Neural crest cell (in vitro differentiated cells): ENCODE results near the gene KIAA1614. TPM values are rescaled to one million over a fixed set of nuclear protein-coding genes. Genes with fewer than 3 reads are reported as not detected.
A peak's percentile ranks its signal among the peaks of the same experiment; 100 is the strongest.

Experiments
- DNase-seq: peaks from one replicate; pipeline ENCODE4 v3.0.0; 2021; ENCODE audit warnings: low read depth, mixed read lengths, low spot score
- H3K27ac Mint-ChIP-seq: one replicate; pipeline ENCODE4 v1.8.0; 2021; ENCODE audit warnings: mild to moderate bottlenecking, mixed read lengths; ENCODE audit not compliant: unreplicated experiment
- H3K27me3 Mint-ChIP-seq: 2 replicates; pipeline ENCODE4 v1.8.0; 2021; ENCODE audit warnings: low read depth, mild to moderate bottlenecking, mixed read lengths
- H3K36me3 Mint-ChIP-seq: 2 replicates; pipeline ENCODE4 v1.8.0; 2021; ENCODE audit warnings: low read depth, mild to moderate bottlenecking, mixed read lengths
- H3K4me1 Mint-ChIP-seq: 2 replicates; pipeline ENCODE4 v1.8.0; 2021; ENCODE audit warnings: mixed read lengths
- H3K4me3 Mint-ChIP-seq: one replicate; pipeline ENCODE4 v1.8.0; 2021; ENCODE audit warnings: mild to moderate bottlenecking, mixed read lengths
- H3K9me3 Mint-ChIP-seq: 2 replicates; pipeline ENCODE4 v1.8.0; 2021; ENCODE audit warnings: mixed read lengths
- long read RNA-seq: library from polyadenylated mRNA; unstranded; transcript quantifications from one replicate; pipeline ENCODE4 v2.0.0, GENCODE V29; 2020
- total RNA-seq: library from RNA; stranded (reverse); gene quantifications from 2 replicates; pipeline ENCODE4 v1.2.1, GENCODE V29; 2021
- TF ChIP-seq, protein P1 (sequence below): fragments of 200-600 bp; sonication (generic); conservative IDR thresholded peaks from 2 replicates; pipeline ENCODE4 v1.5.0; 2021; ENCODE audit warnings: antibody characterized with exemption, mild to moderate bottlenecking

KIAA1614 gene, protein sequence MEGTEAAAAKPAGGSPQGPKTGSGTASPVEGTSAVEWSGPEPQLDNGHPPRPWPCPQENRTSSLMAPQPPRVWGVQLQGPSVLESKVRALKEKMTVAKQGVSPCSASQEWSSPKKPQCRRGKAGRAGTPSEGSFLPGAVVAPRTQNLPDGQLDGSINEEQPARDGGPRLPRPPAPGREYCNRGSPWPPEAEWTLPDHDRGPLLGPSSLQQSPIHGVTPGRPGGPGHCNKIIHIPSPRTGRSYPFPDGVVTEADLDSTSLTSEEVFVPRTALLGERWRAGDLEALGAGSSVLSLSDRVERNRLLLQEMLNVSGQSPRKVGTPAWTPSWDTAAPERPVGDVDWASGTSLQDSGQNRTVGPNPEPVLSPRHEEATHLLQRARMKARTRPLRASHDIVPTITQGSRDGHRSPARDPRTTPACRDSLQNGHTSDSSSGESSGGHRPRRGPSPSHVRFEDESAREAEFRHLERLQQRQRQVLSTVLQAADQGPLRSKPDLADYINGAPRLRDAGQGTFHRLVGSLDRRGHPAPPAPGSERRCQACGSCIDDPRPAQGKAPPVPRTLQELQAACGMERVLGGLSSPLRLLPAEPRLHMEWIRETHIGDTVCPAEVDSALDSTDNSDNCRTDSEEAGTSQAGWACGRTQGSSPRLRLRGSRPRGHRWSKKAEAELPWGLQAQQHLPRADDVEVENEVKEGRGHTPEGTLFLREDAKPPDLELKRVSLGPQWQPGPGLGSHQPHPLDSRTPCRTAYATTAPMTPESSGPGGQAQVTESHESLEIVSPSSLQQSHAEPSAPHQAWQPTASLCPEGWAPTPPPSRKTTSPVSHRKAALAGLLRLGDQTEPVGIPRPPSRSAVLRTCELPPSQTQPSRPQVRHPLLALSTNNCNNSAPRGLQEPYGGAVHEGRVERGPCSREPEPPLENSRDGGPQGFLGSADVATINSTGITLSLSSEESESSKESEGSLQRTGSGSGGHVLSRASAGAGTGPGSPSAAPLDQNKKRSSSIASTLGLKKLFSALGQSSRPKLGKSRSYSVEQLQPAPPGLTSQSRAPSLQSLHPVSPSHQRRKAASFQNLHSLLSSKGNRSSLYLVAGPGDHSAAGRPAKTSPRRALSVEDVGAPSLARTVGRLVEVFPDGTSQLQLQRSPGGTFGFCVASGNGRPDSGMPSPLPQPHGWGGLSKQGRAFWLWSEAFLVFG
- 2.1 and 3.2 TPM in 2 replicates for total RNA-seq
- long read RNA-seq = 0 reads

DNA sequence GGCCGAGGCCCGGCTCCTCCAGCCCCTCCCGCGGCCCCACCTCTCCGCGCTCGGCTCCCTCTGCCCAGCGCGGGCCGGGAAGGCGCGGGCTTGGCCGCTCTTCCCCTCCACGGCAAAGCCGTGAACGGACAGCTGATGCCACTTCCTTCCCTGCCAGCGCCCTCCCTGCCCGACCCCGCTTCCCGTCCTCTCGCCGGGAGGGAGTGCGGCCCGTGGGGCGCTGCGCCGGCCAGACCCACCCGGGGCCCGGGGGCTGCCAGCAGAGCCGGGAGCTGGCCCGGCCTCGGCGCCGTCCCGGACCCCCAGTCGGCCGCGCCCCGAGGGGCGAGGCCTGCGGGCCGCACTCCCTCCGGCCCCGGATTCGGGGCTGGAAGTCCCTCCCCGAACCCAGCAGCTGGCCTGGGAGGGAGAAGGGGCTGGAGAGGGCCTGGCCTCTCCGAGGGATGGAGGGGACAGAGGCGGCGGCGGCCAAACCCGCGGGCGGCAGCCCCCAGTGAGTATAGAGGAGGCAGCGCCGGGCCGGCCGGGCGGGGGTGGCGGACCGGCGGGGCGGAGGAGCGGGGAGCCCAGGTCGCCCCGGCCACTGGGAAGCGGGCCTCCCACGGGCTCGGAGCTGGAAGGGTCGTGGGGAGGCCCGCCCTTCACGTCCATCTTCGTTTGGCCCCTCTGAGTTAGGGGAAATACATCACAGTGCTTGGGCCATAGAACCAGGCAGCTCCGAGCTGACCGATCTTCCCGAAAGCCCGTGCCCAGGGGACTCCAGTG is at the start of gene KIAA1614:
KIAA1614 (plus strand) TSS at position 97 of the 765 bp plus-strand sequence; CDS start at position 444, 347 bp downstream.
- Mint-ChIP-seq H3K4me1 (peaks cover 38% of the 10 kb centered on the region), H3K27ac (peak within 1 kb of the TSS; percentile 43), H3K4me3 (peak within 1 kb of the TSS; percentile 88), H3K36me3 (no peaks in the 10 kb centered on the region), H3K27me3 (peaks cover 25% of the 10 kb centered on the region), H3K9me3 (no peaks in the 10 kb centered on the region)
- no peak for DNase-seq
- TF ChIP-seq, protein P1, sequence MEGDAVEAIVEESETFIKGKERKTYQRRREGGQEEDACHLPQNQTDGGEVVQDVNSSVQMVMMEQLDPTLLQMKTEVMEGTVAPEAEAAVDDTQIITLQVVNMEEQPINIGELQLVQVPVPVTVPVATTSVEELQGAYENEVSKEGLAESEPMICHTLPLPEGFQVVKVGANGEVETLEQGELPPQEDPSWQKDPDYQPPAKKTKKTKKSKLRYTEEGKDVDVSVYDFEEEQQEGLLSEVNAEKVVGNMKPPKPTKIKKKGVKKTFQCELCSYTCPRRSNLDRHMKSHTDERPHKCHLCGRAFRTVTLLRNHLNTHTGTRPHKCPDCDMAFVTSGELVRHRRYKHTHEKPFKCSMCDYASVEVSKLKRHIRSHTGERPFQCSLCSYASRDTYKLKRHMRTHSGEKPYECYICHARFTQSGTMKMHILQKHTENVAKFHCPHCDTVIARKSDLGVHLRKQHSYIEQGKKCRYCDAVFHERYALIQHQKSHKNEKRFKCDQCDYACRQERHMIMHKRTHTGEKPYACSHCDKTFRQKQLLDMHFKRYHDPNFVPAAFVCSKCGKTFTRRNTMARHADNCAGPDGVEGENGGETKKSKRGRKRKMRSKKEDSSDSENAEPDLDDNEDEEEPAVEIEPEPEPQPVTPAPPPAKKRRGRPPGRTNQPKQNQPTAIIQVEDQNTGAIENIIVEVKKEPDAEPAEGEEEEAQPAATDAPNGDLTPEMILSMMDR = no peak

DNA sequence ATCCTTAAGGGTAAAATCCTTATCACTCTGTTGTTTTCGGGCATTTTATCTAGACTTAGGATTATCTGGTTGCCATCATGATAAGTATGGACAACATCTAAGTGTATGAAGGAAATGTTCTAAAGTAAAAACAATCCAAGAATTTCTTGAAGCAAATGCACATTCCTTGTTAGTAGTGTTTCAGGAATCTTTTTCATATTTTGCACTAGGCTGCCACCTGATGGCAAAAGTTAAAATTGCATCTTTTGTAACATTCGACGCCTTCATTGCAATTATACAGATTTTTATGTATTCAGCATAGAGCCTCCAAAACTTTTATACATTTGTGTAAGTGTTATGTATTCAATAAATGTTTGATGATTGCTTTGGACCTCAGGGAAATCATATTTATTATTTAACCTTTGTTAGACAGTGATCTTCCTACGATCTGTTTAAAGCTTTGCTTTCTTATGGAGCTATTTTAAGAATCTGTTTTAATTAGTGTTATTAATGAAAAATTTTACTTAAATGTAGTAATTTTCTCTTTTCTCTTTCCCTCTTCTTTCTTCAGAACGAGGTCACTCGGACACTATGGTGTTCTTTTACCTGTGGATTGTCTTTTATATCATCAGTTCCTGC is 49.4 kb upstream of the KIAA1614 start:
- H3K27ac Mint-ChIP-seq = no peak overlapping the region
- no peaks in the 10 kb centered on the region for H3K27me3 Mint-ChIP-seq
- peak; percentile 44 for DNase-seq
- peaks cover 12% of the 10 kb centered on the region for H3K4me1 Mint-ChIP-seq
- H3K4me3 Mint-ChIP-seq = no peak overlapping the region
- TF ChIP-seq, protein P1 = peak; percentile 87
- peaks cover 7% of the 10 kb centered on the region for H3K36me3 Mint-ChIP-seq
- no peaks in the 10 kb centered on the region for H3K9me3 Mint-ChIP-seq

DNA sequence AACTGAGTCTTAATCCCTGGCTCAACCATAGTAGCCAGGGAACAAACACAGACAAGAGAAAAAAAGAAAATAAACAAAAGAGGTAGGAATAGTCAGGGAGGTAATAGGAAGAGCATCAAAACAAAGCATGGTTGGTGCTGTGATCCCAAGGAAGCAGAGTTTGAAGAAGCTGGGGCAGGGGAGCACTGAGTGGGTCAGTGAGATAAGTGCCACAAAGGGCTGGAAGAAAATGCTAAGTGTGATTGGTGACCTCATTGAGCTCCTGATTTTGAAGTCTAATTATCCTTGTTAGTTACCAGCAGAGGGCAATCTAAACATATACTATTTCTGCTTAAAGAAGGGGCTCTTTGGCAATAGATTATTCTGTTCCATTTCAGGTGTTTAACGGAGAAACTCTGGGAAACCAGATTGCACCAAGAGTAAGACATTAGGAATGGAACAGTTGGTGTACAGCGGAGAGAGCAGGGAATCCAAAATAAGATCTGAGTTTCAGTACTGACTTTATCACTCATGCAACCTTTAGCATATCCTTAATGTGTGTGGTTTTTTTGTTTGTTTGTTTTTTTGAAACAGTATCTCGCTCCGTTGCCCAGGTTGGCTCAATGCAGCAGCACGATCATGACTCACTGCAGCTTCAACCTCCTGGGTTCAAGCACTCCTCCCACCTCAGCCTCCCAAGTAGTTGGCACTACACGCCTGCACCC is 30.7 kb upstream of the KIAA1614 start:
- Mint-ChIP-seq H3K9me3 (no peaks in the 10 kb centered on the region), H3K27ac (peak overlapping the region; percentile 22), H3K4me3 (no peak overlapping the region), H3K36me3 (peaks cover 3% of the 10 kb centered on the region), H3K4me1 (peaks cover 5% of the 10 kb centered on the region), H3K27me3 (no peaks in the 10 kb centered on the region)
- no peak for DNase-seq
- TF ChIP-seq, protein P1 = peak; percentile 74

DNA sequence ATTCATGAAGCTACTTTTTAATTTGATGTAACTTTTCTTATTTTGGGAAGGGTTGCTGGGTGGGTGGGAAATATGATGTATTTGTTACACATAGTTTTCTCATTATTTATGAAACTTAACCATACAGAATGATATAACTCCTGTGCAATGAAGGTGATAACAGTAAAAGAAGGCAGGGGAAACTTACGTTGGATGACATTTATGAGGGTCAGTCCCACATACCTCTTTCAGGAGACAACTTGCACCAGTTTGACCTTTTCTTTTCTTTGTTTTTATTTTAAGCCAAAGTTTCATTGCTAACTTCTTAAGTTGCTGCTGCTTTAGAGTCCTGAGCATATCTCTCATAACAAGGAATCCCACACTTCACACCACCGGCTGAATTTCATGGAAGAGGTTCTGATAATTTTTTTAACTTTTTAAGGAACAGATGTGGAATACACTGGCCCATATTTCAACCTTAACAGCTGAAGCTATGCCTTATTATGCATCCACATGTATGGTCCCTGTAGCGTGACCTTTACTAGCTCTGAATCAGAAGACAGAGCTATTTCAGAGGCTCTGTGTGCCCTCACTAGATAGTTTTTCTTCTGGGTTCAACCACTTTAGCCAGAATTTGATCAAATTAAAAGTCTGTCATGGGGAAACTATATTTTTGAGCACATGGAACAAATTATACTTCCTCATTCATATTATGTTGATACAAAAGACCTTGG is 28.0 kb upstream of the KIAA1614 start:
- H3K36me3 Mint-ChIP-seq = peaks cover 3% of the 10 kb centered on the region

More for the DNA sequence above, 28.0 kb upstream of the KIAA1614 start:
- no peaks in the 10 kb centered on the region for H3K27me3 Mint-ChIP-seq
- H3K27ac Mint-ChIP-seq = no peak overlapping the region
- DNase-seq = no peak
- H3K4me3 Mint-ChIP-seq = no peak overlapping the region
- no peaks in the 10 kb centered on the region for H3K9me3 Mint-ChIP-seq
- peaks cover 5% of the 10 kb centered on the region for H3K4me1 Mint-ChIP-seq
- TF ChIP-seq, protein P1 = no peak
